ENCODE measurements around the gene PPP1R12B.

DNA sequence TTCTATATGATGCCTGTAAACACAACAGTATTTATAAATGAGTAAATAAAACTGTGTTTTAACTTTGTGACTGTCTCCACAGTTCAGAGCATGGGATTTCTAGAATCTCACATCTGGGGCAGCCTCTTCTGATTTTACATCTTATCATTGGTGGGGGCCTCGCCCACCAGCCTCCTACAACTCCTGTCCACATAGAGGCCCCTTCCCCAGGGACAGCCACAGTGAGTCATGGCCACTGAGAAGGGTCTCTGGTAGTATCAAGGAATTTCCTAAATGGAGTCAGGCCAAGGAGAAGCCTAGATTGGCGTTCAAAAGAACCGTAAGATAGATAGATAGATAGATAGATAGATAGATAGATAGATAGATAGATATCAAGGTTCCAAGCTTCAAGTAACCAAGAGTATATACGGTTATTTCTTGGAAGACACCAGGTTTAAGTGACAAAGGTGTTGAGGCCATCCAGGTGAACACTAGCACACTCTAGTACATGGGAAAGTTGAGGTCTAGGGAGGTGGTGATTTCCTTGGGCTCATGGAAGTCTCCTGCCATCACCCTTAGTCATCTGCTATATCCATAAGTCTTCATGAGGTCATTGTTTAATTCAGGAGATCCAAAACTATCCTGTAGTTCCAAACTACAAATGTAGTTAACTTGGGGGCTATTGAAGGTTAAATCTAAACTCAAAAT is 240.1 kb downstream of the PPP1R12B start:
- TF ChIP-seq EP300 (IDR thresholded peaks at IDR 0.05) = no peak
- TF ChIP-seq, protein P1, sequence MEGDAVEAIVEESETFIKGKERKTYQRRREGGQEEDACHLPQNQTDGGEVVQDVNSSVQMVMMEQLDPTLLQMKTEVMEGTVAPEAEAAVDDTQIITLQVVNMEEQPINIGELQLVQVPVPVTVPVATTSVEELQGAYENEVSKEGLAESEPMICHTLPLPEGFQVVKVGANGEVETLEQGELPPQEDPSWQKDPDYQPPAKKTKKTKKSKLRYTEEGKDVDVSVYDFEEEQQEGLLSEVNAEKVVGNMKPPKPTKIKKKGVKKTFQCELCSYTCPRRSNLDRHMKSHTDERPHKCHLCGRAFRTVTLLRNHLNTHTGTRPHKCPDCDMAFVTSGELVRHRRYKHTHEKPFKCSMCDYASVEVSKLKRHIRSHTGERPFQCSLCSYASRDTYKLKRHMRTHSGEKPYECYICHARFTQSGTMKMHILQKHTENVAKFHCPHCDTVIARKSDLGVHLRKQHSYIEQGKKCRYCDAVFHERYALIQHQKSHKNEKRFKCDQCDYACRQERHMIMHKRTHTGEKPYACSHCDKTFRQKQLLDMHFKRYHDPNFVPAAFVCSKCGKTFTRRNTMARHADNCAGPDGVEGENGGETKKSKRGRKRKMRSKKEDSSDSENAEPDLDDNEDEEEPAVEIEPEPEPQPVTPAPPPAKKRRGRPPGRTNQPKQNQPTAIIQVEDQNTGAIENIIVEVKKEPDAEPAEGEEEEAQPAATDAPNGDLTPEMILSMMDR (IDR thresholded peaks at IDR 0.05) = no peak
- no peak for TF ChIP-seq POLR2A (IDR thresholded peaks at IDR 0.05)
- no peak for TF ChIP-seq POLR2AphosphoS5 (IDR thresholded peaks at IDR 0.05)

Data from gastroesophageal sphincter (tissue), 3 donors.